NCI-H2196 (cell line): Measurements from ENCODE around the gene MINDY4B.
A peak's percentile ranks its signal among the peaks of the same experiment; 100 is the strongest.

ENCODE experiments used
- DNase-seq: peaks from one replicate; lab custom pipeline; 2025; ENCODE audit not compliant: unreplicated experiment; lab: John Stamatoyannopoulos, UW

The MINDY4B gene

DNA sequence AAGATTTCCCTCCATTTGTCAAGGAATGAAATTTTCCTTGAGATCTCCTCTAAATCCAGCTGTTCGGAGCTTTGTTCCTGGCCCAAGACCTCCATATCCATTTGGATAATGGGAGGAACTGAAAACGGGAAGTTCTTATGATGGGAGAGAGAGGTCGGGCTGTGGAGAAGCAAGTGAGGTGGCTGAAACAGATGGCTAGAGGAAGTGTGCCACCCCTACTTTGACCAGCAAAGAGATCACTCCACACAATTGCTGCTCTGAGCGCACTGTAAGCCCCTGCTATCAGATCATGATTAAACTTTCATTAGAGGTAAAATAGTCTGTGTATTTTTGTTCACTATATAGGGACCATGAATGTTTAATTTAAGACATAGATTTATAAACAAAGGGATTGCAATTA is at the start of gene MINDY4B:
MINDY4B (minus strand) TSS at position 101 of the 400 bp plus-strand sequence; CDS start at position 101, 0 bp downstream.
- DNase-seq, result no peak

DNA sequence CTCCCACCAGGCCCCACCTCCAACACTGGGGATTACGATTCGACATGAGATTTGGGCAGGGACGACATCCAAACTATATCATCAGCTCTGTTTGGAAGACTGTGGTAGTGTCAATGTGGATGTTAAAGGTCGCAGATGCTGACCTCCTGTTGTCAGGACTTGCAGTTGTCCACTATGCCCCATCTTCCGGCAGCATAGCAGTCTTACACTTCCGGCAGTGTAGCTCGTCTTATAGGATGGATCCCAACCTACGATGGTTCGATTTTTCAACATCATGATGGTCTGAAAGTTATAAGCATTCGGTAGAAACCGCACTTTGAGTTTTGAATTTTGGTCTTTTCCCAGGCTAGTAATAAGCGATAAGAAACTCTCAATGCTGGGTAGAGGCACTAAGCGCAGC is 46.7 kb upstream of the MINDY4B start:
- no peak for DNase-seq

- no peak for DNase-seq
Measured at GRCh38 chr3:150945226-150946032, 40.2 kb upstream of the MINDY4B start.

- no peak for DNase-seq
Measured at GRCh38 chr3:150942221-150942620, 37.0 kb upstream of the MINDY4B start.

- DNase-seq, result no peak
Measured at GRCh38 chr3:150936693-150937092, 31.5 kb upstream of the MINDY4B start.

DNA sequence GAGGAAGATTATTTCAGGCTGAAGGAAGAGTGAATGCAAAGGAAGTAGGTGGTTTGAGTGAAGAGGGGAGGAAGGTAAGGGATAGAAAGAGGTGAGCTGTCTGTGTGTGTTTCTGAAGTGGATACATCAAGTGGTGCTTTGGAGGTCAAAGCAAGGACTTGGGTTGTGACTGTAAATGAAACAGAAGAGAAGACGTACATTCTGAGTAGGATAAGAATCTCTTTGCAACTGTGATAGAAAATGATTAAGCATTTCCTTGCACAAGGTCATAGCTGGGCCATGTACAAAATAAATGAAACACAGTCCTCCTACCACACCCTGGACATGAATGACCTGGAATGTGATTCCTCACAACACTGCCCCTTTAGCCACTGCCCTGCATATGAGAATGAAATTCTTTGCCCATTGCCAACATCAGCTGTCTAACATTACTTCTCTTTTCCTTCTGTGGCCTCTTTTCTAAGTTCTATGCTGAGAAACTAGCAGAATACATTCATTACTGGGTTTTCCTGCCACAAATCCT is 28.3 kb upstream of the MINDY4B start:
- no peak for DNase-seq

DNA sequence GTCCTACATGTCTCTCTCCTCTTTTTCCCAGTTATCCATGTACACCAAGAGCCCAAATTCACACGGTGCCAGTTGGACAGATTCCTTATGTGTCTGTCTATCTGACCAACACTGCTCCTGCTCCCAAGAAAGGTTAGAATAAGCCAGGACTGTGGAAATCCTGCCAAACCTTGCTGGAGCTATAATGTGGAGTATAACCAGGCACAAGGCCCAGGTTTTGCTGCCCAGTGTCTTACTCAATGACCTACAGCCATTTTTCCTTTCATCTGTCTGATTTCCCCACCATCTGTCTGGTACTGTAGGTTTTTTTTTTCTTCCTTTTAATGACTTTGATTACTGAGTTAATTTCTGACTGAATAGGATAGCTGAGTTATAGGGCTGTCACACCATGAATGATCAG is 26.5 kb upstream of the MINDY4B start:
- DNase-seq, result no peak

DNA sequence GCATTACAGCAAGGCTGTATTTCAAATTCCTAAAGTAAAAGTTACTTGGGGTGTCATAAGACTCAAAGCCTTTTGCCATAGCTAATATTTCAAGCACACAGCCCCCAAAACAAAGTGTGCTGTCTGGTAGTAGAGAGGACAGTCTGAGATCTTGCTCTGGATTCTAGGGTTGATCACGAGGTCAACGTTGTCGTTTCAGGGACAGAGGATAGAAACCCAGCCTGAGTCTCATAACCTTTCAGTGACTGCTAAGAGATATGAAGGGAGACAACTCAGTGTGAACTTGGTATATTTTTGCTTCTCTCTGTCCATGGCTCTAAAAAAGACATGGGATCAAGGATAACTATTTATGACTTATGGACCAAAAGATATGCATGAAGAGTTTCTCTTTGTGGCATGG is 25.6 kb upstream of the MINDY4B start:
- no peak for DNase-seq

DNA sequence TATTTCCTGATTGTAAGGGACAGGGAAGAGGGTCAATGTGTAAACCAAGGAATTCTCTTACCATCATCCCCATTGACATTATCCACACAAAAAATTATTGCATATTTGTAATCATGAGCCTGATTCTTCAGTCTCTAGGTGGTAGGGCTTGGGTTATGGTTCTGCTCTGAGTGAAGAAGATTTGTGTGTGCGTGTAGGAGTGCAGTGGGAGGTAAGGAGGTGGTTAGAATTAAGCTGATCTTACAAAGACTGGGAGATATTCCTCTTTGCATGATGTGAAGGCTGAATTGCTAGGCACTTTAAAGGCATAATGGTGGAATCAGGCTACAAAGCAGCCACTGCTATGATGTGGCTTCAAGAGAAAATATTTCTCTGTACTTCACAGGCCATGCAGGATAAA is 23.0 kb upstream of the MINDY4B start:
- no peak for DNase-seq

GRCh38 chr3:150926328-150926727 is 21.1 kb upstream of the MINDY4B start:
- no peak for DNase-seq

- DNase-seq, result peak; percentile 5
Measured at GRCh38 chr3:150925751-150926201, 20.5 kb upstream of the MINDY4B start.

GRCh38 chr3:150922611-150923010 is 17.4 kb upstream of the MINDY4B start:
- no peak for DNase-seq

DNA sequence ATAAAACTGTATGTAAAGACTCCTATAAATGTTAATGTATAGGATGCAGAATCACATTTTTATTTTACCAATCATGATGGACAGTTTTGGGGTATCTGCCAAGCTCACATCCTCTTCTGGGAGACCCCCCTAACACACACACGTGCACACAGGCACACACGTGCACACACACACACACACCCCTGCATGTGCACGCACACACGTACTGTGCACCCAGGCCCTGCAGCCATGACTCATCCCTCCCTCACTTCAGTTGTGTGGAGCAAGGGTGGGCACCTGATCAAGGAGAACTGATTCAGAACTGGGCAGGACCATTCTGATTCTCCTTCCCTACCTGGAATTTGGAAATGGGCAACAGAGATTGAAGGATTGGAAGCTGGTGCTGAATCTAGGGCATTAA is 16.0 kb upstream of the MINDY4B start:
- DNase-seq, result no peak

- no peak for DNase-seq
Measured at GRCh38 chr3:150920236-150920635, 15.0 kb upstream of the MINDY4B start.

DNA sequence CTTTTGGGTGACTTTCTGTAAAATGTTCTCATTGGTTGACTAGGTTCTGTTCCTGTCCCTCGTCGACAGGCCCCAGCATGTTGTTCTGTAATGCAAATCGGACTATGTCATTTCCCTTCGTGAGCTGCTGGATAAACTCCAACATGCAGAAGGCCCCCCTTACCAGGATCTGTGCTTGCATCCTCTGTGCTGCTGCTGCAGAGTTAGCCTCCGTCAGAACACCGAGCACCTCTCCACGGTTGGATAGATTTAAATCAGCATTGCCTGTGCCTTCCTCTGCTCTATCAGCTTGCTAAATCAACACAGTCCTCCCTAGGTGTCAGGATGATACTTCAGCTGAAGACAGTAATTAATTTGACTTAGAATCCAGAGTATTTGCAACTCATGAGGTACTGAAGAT is 12.7 kb upstream of the MINDY4B start:
- DNase-seq, result no peak

- no peak for DNase-seq
Measured at GRCh38 chr3:150913133-150913922, 8.1 kb upstream of the MINDY4B start.

DNA sequence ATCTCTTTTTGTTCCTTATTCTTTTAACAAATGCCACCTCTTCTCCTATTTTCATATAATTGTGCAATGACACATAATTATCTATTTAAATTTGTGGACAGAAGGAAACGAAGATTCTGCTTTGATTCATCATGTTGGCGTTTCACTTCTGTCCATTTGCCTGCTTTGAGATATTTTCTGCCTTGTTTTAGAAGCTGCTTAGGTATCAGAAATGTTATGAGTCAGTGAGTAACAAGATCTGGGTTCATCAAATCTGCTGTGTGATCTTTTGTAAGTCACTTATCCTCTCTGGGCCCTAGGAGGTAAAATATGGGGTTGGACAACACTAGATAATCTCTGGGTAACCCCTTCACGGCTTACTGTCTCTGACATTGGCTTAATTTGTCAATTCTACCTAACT is 7.3 kb upstream of the MINDY4B start:
- DNase-seq, result no peak

DNA sequence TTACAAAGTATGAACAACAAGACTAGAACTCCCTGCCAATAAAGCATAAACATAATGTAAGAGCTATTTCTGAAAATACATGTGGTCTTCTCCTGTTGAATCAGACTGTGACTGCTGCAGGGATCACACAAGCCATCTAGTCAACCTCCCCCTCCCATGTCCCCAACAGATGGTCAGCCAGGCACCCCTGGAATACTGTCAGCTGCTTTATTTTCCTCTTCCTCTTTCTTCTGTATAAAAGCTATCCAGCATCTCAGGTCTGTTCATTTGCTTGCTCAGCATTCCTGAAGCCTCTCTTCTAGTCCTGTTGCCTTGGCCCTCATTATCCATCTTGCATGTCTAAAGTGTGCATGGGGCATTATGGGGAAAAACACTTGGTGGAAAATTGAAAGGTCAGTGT is 6.5 kb upstream of the MINDY4B start:
- no peak for DNase-seq

- no peak for DNase-seq
Measured at GRCh38 chr3:150906461-150906860, 1.2 kb upstream of the MINDY4B start.

- no peak for DNase-seq
Measured at GRCh38 chr3:150905746-150906145, 507 bp upstream of the MINDY4B start.

GRCh38 chr3:150902988-150903387 is 2.3 kb downstream of the MINDY4B start:
- DNase-seq, result no peak

DNA sequence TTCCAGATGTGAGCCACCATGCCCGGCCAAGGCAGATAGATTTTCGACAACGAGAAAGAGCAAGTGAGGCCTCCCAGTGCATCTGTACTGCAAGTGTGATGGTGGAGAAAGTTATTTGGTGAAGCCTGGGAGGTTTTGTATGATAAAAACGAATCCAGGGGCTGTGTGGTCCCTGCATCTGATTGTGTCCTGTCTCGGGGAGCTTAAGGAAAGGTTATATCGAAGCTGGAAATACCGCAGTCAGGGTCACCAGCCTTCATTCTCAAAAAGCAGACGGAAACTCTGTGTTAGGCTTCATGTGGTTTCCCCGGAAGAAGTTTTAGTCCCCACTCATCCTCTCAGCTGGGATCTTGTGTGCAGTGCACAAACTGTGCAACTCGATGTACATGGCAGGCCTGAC is 3.4 kb downstream of the MINDY4B start:
- no peak for DNase-seq
